ENCODE measurements around the gene SLC7A1. TPM values are rescaled to one million over a fixed set of nuclear protein-coding genes. Genes with fewer than 3 reads are reported as not detected.

Gene SLC7A1
- polyA plus RNA-seq, 1 experiment: 14.7 TPM

DNA sequence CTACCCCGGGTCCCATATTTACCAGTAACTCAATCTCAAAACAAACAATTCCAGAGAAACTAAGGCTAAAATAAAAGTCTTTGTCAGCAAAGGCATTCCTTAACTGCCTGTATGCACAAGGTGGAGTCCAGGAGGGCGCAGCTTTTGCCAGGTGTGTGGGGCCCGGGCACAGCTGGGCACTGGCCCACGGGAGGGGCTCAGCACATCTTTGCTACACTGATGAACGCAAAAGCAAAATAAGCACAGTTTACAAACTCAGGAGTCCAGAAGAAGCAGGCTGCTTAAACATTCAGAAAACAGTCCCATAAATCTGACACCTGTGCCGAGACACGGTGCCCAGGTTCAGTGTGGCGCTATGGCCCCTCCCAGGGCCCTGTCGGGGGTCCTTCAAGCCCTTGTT is 70.8 kb downstream of the SLC7A1 start:
- Histone ChIP-seq H3K27me3 (ENCODE audit: control insufficient read depth, insufficient read depth, low read length) (no peaks in the 10 kb centered on the region), H3K9me3 (ENCODE audit: control insufficient read depth, insufficient read depth, low read length) (no peaks in the 10 kb centered on the region; the same call in 1 of the 2 replicates), H3K4me3 (ENCODE audit: low read depth, low read length) (no peak overlapping the region), H3K27ac (ENCODE audit: low read depth, low read length) (no peak overlapping the region)
- CTCF ChIA-PET: interaction anchor here (3.4 kb wide), 1 partner anchor 16 kb away, joined by 9 read pairs; no protein-coding TSS in a partner anchor
- POLR2A ChIA-PET: no interaction called here
- no peak for DNase-seq (ENCODE audit: low read depth, low spot score)
- no peak for TF ChIP-seq CTCF (IDR thresholded peaks at IDR 0.05; ENCODE audit: low read depth, low read length)

GRCh38 chr13:29524176-29524575 is 71.3 kb downstream of the SLC7A1 start:
- DNase-seq (ENCODE audit: low read depth, low spot score): no peak
- H3K4me3 ChIP-seq (ENCODE audit: low read depth, low read length): no peak overlapping the region
- H3K9me3 ChIP-seq (ENCODE audit: control insufficient read depth, insufficient read depth, low read length): no peaks in the 10 kb centered on the region; the same call in 1 of the 2 replicates
- POLR2A ChIA-PET: no interaction called here
- no peak overlapping the region for H3K27ac ChIP-seq (ENCODE audit: low read depth, low read length)
- TF ChIP-seq CTCF (IDR thresholded peaks at IDR 0.05; ENCODE audit: low read depth, low read length): no peak
- CTCF ChIA-PET: interaction anchor here (1.1 kb wide), 1 partner anchor 16 kb away, joined by 3 read pairs; no protein-coding TSS in a partner anchor
- H3K27me3 ChIP-seq (ENCODE audit: control insufficient read depth, insufficient read depth, low read length): no peaks in the 10 kb centered on the region

DNA sequence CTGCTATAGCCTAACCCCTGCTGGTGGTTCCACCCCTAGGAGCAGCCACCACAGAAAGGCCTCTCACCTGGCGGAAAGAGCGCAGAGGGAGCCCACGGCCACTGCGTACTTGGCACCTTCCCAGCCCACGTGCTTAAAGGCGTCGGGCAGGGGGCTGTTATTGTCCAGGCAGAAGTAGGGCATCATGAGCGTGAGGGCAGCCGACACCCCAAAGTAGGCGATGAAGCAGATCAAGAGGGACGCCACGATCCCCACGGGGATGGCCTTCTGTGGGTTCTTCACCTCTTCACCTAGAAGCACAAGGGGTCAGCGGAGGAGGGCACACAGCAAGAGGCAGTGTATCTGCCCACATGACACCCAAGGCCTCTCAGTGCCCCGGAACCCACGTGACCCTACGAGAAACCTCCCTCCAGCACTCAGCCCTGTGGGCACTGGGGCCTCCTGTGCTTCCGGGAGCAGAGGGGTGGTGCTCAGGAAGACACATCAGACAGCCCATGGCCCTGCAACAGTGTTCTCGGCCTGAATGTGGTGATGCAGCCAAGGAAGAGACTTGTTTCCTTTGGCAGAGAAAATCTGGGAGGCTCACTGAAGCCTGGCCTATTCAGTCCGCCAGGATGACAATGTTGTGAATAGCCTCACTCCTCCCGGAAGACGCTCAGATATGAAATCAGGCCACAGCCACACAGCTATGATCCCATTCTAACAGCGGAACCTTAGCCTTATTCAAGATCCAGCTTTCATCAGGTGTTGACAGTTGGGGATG is 72.1 kb downstream of the SLC7A1 start:
- TF ChIP-seq CTCF (IDR thresholded peaks at IDR 0.05; ENCODE audit: low read depth, low read length): no peak
- Histone ChIP-seq H3K9me3 (ENCODE audit: control insufficient read depth, insufficient read depth, low read length) (no peaks in the 10 kb centered on the region; the same call in 1 of the 2 replicates), H3K27ac (ENCODE audit: low read depth, low read length) (no peak overlapping the region), H3K27me3 (ENCODE audit: control insufficient read depth, insufficient read depth, low read length) (no peaks in the 10 kb centered on the region), H3K4me3 (ENCODE audit: low read depth, low read length) (no peak overlapping the region)
- DNase-seq (ENCODE audit: low read depth, low spot score): no peak
- ChIA-PET CTCF (interaction anchor here (0.8 to 1.9 kb wide), 3 partner anchors 15 to 591 kb away, joined by 3 to 5 read pairs (median 4); no protein-coding TSS in a partner anchor), POLR2A (no interaction called here)

DNA sequence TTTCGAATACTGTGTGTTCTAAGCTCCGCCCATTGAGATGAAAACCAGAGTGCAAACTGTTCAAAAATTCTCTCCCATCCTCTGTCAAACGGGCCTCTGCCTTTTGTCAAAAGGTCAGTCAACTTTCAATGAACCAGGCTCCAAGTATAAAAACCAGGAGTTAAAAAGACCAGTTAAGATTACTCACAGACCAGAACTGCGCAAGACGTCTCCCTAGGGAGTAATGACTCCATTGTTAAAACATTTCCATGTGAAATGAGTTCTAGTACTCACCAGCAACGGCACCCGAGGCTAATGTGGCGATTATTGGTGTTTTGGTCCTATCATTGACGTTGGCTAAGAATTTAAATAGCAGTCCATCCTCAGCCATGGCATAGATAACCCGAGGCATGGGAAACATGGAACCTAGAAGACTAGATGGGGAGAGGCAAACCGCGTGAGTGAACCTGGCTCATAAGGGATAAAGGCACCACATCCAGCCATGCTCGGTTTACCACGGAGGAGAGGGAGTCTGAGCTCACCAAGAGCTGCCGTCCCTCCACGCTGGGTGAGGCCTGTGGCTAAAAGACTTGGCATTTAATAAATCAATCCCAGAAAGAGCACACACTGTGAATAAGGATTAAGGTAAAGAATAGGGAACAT is 73.3 kb downstream of the SLC7A1 start:
- no peaks in the 10 kb centered on the region; the same call in 1 of the 2 replicates for H3K9me3 ChIP-seq (ENCODE audit: control insufficient read depth, insufficient read depth, low read length)
- ChIA-PET CTCF (interaction anchor here (0.8 to 1.9 kb wide), 2 partner anchors 14 to 593 kb away, joined by 4 to 5 read pairs; no protein-coding TSS in a partner anchor), POLR2A (no interaction called here)
- no peak for TF ChIP-seq CTCF (IDR thresholded peaks at IDR 0.05; ENCODE audit: low read depth, low read length)
- H3K27me3 ChIP-seq (ENCODE audit: control insufficient read depth, insufficient read depth, low read length): no peaks in the 10 kb centered on the region
- no peak for DNase-seq (ENCODE audit: low read depth, low spot score)
- H3K27ac ChIP-seq (ENCODE audit: low read depth, low read length): no peak overlapping the region
- H3K4me3 ChIP-seq (ENCODE audit: low read depth, low read length): no peak overlapping the region

- no peak overlapping the region for H3K4me3 ChIP-seq (ENCODE audit: low read depth, low read length)
- no peak for TF ChIP-seq CTCF (IDR thresholded peaks at IDR 0.05; ENCODE audit: low read depth, low read length)
- H3K27ac ChIP-seq (ENCODE audit: low read depth, low read length): no peak overlapping the region
- H3K27me3 ChIP-seq (ENCODE audit: control insufficient read depth, insufficient read depth, low read length): no peaks in the 10 kb centered on the region
- POLR2A ChIA-PET: no interaction called here
- no peaks in the 10 kb centered on the region; the same call in 1 of the 2 replicates for H3K9me3 ChIP-seq (ENCODE audit: control insufficient read depth, insufficient read depth, low read length)
- DNase-seq (ENCODE audit: low read depth, low spot score): no peak
- CTCF ChIA-PET: interaction anchor here (1.9 kb wide), 1 partner anchor 13 kb away, joined by 5 read pairs; no protein-coding TSS in a partner anchor
These were observed 74.2 kb downstream of the SLC7A1 start for GRCh38 chr13:29521336-29521735.

Data from AG04450 (cell line).